ENCODE data around the gene SPAG17.

Gene SPAG17

DNA sequence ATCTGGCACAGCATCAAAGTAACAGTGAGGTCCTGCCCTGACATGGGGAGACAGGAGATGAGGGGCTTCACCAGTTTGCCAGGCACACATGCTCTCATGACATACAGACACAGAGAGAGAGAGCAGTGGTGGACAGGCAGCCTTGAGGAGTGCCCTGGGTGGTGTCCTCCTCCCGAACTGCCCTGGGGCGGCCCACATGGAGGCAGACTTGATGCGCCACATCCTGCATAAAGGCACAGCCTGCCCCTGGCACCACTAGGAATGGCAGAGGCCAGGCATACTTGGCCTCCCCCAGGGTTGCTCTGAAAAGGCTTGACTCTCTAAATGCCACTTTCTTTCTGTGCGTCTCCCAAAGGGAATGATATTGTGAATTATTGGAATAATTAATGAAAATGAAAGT, 67.5 kb downstream of the SPAG17 start:
- DNase-seq, result no peak

DNA sequence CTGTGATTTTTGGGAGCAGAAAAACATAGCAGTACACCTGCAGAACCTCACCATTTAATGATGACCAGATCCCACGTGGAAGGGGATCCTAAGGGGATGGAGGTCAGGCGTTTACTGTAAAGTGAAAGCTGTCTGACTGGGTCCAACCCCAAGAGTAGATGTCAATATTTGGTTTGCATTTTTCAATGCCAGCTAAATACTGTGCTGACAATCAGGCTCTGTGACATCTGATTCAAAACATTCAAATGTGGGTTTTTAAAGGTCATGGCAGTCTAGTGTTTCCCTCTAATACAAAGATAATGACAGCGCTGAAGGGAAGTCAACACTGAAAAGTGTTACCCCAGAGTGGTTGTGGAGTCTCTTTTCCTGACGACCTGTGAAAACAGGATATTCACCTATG, 68.1 kb downstream of the SPAG17 start:
- DNase-seq, result no peak

DNA sequence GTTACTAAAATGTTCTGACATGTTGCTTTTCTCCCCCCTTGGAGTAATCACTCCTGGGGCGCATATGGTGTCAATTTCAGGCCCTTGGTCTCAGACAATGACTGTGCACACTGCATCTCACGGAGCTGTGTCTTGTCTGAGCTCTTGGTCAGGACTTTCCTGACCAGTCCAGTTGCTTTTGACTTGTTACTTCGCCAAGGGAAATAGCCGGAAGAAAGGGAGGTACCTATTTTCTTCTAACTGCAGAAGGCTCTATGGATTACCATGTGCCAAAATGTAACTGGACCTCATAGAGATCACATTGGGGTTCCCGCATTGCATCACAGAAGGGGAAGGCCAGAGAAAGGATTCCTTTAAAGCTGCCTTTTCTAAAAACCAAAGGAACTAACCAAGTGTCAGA, 68.6 kb downstream of the SPAG17 start:
- no peak for DNase-seq

DNA sequence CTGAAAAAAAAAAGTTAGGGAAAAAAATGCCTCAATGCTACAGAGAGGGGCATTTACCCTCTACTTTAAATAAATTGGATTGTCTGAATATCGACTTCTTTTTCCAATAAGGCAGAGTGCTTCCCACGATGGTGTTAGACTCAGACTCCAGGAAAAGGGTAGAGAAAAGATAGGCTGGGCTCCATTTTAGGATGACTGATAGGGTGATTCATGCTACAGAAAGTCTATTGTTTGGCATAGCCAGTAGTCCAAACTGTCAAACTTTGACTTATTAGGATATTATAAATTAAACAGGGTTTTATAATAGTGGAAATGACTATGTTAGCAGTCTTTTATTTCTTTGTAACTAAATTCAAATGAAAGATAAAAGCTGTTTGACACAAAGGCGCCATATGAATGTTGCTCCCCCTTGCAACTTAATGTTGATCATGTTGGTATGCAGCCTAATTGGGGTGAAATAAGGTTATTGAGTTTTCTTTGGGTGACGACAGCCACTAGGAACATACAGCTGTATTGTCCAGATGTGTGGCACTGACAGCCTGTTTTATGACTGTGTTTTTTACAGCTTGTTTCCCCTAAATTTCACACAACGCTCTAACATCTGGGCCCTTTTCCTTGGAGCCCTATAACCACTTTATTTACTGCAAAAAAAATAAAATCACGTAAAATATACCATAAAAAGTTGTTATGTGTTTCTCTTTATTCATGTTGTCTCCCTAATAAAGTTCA, 69.3 kb downstream of the SPAG17 start:
- no peak for DNase-seq

DNA sequence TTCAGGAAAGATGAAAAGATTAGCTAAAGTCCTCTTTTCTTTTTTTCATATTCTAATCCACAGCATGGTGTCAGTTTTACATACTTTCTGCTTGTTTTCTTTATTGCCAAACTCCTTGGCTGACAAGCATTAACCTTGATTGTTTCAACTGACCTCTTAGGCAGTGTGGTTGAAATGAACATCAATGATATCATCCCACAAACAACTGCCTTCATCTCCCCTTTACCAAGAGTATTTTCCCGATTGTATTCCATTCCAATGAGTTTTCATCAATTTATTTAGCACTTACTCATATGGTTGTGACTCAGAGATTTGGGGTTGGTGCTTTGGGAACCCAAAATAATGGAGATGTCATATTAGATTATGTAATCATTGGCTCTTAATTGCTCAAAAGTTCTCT, 71.8 kb downstream of the SPAG17 start:
- DNase-seq, result no peak

DNA sequence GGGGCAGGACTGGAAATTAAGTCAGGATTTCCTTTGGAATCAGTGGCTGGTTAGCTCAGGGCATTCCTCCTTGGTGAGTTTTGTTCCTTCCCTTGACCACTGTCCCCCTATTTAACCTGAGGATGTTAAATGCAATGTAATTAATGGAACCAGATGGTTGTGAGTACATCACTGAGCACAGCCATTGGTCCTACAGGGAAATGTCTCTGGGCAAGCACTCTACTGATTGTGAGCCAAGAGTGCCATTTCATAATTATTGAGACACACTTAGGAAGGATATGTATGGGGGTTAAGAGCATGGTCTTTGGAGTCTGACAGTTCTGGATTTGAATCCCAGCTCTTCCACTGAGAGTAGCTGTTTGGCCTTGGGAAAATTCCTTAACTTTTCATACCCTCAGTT, 74.4 kb downstream of the SPAG17 start:
- DNase-seq, result no peak

DNA sequence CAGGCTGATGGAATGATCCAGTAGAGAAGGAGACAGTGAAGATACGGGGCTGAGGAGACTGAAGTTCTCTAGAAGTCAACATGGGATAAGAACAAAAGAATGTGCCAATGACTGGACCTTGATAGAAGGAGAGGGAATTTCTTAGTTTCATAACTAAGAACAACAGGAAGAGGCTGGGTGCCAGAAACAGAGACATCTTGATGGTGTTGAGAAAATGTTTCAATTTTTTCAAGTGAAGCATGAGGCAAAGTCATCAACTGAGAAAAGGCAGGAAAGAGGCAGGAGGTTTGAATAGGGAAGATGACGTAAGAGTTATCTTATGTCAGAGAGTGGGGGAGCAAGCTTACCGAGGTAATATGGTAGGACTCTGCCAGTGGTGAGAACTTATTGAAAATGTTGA, 80.1 kb downstream of the SPAG17 start:
- DNase-seq, result no peak

DNA sequence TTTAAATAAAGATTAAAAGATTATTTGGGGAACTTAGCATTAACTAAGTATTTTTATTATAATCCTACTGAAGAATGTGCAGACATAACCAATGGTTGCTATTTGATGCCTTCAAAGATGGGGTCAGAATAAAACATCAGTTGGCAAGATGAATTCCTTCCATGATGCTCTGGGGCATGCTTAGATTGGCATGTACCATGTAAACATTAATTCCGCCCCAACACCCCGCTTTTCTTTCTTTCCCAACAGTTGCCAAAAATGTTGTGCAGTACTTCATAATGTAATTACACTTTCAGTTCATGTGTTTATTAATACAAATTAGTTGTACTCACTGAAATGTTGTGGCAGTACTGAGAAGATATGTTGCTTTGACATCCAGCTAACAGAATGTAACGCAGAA, 82.6 kb downstream of the SPAG17 start:
- no peak for DNase-seq

DNA sequence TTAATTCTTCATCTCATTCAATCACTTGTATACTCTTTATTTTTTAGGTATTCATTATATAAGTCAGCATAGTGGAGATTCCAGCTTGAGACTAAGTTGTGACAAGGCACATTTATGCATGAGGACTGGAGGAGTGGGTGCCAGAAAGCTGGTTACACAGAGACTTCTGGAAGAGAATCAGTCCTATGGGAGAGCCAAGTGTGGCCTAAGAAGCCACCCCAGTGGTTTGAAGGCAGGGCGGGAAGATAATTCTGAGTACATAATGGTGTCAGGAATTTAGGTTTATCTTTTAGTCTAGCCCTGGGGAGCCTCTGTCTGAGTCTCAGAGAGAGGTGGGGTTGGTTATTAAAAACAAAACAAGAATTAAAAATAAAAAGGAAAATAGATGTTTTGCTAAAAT, 83.0 kb downstream of the SPAG17 start:
- DNase-seq, result no peak

DNA sequence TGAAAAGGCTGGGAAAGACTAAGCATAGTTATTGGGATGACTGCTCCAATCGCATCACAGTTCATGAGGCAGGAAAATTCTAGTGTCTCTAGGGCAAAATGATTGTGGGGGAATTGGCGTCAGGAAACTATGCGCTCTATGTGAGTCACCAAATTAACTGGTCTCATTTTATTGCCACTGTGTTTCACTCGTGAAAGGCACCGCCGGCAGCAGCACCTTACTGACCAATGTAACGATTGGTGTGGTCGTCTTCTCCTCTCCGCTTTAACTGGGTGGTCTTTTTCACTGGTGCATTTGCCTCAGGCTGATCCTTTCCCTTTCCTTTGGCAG, 83.5 kb downstream of the SPAG17 start:
- DNase-seq, result no peak

DNA sequence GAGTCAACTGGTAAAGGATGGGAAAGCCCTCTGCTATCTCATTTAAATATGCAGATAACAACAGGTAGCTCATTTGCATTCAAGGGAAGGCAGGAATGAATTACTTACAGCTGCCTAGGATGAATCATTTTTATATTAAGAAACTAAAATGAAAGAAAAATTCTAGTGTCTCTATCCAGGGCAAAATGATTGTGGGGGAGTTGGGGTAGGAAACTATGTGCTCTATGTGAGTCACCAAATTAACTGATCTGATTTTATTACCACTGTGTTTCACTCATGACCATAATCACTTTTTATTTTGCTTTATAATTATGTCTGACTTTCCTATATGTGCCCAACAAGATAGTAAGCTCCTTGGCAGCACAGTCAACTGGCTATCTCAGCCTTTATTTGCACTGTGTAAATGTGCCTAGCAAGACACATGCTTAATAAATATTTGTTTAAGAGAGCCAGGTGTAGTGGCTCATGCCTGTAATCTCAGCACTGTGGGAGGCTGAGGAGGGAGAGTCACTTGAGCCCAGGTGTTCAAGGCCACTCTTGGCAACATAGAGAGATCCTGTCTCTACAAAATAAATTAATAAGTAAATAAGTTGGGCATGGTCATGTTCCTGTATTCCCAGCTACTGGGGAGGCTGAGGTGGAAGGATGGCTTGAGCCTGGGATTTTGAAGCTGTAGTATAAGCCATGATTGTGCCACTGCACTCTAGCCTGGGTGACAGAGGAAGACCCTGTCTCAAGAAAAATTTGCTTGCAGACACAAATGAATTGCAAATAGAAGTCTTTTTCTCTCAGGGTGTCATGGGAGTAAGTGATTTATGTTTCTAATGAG, 84.1 kb downstream of the SPAG17 start:
- no peak for DNase-seq

DNA sequence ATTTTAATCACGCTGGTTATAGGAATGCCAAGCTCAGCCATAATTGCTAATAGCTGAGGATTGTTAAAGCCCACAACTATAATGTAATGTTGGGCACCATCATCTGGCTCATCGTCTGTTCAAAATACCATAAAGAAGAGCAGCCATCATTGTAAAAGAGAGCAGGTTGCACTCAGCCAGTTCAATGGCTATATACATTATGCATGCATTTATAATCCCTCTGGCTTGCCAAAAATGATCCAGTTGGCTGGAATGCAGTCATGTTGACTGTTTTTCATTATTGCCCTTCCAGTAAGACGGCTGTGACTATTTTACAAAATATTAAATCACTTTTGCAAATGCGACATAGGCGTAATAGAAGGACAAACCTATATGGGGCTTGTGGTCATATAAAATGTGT, 85.3 kb downstream of the SPAG17 start:
- DNase-seq, result no peak

DNA sequence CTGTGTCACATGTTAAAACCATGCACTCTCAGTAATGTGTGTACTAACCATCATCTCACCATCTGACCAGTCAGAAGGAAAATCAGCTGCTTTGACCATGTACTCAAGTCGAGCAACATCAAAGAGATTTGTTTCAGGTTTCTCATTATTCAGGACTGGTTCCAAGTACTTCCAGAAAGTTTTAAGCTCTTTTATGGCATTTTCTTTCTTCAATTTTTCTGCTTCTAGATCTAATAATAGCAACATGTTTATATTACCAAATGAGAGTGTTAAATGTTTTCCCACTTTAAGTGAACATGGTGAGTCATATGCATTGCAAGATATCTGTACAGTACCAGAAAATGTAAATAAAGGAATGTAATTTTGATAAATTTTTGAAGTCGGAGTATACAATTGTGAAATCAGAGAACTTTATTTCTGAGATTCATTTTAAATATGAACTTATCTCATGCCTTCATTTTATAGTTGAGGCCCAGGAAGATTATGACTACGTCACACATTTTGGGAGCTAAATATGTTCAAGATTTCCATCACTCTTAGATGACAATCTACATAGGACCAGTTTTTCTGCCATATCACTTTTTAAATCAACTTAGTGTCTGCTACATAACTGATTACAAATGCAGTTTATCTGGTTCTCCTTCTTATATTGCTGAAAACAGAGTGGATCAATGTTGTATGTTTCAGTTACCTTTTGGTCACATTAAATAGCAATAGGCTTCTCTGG, 87.2 kb downstream of the SPAG17 start:
- no peak for DNase-seq

DNA sequence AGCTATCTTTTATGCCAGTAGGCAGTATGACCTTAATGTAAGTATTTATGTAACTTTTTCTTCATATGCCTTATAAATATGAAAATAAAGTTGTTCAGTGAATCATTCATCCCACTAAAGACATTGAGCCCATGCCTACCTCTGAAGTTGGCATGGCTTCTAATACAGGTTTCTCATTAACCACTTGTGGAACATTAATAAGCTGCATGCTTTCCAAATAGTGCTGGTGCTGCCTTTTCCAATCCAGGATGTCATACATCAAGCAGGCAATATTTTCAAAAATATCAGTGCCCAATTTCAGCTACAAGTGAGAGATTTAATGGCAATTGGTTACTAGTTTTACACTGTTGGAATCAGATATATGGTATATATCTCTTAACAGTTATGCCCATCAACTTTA, 92.0 kb downstream of the SPAG17 start:
- DNase-seq, result no peak

DNA sequence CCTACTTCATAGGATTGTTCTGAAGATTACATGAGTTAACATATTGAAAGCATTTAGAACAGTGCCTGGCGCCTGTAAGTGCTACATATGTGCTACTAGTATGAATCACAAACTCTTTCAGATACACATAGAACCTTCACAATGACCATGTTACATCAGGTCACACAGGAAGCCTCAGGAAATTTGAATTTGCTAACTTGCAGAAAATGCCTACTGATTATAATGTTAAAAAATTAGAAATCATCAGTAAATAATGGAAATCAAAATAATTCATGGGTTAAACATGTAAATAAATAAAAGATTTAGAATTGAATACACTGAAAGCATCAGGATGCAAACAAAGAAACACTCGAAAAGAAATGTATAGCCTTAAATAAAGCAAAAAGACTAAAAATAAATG, 94.9 kb downstream of the SPAG17 start:
- no peak for DNase-seq

DNA sequence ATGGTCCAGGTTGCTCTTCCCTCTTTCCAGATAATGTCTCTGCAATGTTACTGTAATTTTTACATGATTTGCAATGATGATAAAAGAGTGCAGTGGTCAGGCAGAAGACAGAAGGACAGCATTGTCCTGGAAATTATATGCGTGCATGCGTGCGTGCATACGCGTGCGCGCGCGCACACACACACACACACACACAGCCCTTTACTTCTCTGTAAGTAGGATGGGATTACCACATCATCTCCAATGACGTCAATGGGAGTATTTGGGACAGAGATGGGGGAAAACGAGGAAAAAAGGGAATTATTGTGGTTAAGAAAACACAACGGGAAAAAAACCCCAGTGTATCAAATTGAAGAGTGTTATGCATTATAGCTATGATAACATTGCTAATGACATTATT, 99.7 kb downstream of the SPAG17 start:
- DNase-seq, result no peak

DNA sequence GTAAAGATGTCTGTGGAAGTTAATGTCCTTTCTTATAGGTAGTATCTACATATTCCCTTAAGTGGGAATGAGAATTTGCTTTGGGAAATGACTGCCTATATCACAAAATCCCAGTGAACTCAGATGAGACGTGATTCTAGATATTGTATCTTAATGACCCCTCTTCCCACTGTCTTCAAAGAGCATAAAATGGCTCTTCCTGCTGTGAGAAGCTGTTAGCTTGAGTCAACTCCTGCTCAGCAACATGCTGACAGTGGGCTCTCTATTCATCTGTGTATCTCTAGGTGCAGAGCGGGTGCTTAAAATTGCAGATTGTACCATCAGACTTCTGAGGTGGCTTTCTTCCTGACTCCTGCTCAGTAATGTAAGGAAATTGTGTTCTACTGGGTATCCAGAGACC, 100.6 kb downstream of the SPAG17 start:
- DNase-seq, result no peak

DNA sequence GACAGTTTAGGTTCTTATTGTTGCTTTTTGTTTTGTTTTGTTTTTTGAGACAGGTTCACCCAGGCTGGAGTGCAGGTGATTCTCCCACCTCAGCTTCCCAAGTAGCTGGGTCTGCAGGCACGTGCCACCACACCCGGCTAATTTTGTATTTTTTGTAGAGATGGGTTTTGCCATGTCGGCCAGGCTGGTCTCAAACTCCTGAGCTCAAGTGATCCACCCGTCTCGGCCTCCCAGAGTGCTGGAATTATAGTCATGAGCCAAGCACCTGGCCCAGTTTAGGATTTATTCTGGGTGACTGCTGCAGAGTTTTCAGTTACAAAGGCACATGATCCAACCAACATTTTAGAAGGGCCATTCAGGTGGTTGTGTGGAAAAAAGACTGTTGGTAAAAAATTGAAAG, 102.0 kb downstream of the SPAG17 start:
- no peak for DNase-seq

DNA sequence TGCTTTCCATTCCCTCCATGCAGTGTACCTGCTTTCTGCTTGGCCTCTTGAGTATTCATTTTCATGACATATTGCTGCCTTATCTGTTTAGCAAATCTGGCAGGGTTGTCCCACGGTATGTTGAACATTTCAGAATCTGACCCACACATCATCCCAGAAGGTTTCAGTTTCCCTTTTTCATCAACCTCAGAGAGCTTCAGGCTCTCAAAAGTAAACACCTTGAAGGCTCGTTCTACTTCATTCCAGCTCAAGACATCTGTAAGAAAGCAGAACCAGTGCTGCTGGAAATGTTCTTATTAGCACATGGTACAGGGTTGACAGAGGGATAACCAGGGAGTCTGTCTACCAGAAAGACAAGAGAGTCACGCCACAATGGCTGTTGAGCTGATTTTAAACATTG, 103.6 kb downstream of the SPAG17 start:
- DNase-seq, result no peak

DNA sequence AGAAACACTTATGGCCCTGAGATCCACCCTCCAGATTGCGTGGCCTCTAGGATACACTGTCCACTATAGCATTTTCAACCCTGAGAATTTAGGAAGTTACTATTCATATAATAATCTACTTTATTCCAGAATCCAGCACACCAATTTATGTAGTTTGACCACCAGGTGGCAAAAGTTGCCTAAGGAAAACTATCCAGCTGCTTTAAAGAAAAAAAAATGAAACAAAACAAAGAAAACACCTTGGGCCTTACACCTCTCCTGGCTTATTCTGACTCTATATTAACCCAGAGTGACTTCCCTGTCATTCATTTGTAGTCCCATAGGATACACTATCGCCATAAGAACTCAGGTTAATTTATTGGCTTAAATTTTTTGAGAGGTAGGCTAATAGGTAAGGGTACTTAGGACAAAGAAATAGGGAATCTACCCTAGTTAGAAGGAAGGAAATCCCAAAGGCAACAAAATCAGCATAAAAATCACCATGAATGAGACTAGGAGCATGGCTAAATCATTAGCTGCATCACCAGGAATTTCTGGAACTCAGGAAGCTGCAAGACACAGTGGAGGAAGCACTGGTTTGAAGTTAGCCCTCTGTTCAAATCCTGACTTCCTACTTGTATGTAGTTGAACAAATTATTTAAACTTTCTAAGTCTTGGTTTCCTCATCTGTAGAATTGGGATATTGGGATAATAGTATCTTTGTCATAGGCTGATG, 107.5 kb downstream of the SPAG17 start:
- no peak for DNase-seq

DNA sequence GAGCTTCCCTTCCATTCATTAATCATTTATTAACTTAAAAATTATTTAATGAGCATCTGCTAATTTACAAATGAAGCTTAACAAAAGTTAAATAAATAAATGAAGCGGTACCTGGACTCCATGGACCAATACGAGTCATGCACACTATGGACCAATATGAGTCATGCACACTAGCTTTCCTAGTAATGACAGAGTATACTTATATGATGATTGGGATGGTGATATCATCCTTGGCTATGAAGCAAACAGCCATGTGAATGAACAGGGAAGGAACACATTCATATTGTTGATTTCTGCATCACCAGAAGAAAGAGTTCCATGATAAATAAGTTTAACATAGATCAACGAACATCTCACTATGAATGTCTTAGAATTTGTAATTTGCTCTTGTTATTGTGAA, 109.9 kb downstream of the SPAG17 start:
- DNase-seq, result no peak

DNA sequence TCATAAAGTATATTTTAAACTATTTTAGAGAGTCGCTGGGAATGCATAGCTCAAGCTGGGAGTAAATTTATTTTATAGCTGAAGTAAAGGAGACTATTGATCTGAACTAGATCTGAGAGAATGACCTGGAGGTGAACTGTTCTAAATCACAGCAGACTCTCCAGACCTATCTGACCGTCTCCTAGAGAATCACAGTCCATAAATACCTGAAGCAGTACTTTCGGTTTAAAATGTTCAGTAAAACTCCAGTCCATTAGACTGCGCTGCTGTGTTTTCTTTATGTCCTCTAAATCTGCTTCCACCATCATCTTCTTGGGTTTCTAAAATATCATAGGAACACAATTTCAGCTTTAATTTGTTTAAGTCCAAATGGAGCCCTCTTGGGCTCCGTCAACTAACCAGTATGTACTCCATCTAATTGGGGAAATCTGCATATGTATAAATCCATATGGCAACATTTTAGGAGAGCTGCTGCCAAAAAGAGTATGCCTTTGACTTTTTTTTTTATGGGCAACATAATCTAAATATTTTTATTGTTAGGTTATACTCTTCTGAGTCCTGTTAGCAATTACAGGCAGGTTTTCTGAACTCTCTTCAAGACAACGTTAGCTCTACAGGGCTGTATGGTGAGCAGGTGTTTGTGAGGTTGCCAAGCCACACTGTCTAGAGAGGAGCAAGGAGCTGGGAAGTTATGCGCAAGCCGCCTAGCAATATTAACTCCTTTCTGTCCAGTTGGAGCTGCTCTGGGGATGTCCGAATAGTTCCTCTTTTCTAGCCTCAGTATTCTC, 111.2 kb downstream of the SPAG17 start:
- DNase-seq, result no peak

DNA sequence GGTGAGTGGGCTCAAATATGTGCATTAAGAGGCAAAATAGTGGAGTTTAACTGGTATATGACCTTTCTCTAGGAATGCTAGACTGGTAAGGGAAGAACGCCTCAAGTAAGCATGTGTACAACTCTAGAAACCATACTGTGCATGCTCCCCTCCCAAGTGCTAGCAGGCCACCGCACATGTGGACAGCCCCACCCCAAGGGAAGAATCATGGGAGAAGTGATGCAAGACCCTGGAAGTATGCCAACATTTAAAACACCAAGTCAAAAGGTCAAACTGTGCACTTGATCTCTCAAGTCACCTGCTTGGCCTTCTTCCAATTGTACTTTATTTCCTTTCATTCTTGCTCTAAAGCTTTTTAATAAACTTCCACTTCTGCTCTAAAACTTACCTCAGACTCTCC, 135.0 kb downstream of the SPAG17 start:
- no peak for DNase-seq
